ENCODE data around the gene AQP3. TPM values are rescaled to one million over a fixed set of nuclear protein-coding genes. Genes with fewer than 3 reads are reported as not detected.

The AQP3 gene
- polyA plus RNA-seq, 1 experiment = 0.47 TPM

DNA sequence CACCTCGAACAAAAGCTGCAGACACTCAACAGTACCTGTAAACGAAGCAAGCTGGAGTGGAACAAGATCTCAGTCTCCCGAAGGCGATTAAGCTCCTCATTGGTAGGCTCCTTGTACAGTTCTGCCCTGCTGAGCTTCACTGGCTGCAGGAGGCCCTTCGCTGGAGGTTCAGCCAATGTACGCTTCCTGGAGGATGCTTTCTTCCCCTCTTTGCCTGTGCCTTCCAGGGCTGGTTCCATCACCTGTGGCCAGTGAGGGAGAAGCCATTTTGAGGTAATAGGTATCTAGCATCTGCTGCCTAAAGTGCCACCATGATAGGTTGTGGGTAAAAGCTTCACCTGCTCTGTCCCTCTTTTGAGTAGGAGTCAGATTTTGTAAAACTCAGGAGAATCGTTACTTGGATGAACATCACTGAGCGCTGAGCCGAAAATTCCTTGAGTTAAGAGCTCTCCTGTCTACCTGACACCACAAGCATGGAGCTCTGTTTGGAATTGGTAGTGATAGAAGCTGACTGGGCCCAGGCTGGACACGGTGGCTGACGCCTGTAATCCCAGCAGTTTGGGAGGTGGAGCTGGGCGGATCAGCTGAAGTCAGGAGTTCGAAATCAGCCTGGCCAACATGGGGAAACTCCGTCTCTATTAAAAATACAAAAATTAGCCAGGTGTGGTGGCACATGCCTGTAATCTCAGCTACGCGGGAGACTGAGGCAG lies 24.9 kb upstream of the AQP3 start:
- ChIA-PET POLR2A (no interaction called here), CTCF (interaction anchor here (0.7 to 3.1 kb wide), 5 partner anchors 10 to 97 kb away, joined by 3 to 18 read pairs (median 9); partner anchors contain the start of gene AQP7)
- DNase-seq (ENCODE audit: low read depth) = no peak
- no peaks in the 10 kb centered on the region for H3K27me3 ChIP-seq (ENCODE audit: control insufficient read depth, insufficient read depth, low read length)
- peaks cover 26% of the 10 kb centered on the region for H3K36me3 ChIP-seq (ENCODE audit: control insufficient read depth, insufficient read depth, low read length)
- TF ChIP-seq, protein P1, sequence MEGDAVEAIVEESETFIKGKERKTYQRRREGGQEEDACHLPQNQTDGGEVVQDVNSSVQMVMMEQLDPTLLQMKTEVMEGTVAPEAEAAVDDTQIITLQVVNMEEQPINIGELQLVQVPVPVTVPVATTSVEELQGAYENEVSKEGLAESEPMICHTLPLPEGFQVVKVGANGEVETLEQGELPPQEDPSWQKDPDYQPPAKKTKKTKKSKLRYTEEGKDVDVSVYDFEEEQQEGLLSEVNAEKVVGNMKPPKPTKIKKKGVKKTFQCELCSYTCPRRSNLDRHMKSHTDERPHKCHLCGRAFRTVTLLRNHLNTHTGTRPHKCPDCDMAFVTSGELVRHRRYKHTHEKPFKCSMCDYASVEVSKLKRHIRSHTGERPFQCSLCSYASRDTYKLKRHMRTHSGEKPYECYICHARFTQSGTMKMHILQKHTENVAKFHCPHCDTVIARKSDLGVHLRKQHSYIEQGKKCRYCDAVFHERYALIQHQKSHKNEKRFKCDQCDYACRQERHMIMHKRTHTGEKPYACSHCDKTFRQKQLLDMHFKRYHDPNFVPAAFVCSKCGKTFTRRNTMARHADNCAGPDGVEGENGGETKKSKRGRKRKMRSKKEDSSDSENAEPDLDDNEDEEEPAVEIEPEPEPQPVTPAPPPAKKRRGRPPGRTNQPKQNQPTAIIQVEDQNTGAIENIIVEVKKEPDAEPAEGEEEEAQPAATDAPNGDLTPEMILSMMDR (IDR thresholded peaks at IDR 0.05; ENCODE audit: insufficient read depth, low read depth, low read length) = no peak
- H3K4me3 ChIP-seq (ENCODE audit: low read depth, low read length) = peak overlapping the region; percentile 86

- POLR2A ChIA-PET = no interaction called here
- DNase-seq (ENCODE audit: low read depth) = no peak
- Histone ChIP-seq H3K4me3 (ENCODE audit: low read depth, low read length) (no peak overlapping the region), H3K27me3 (ENCODE audit: control insufficient read depth, insufficient read depth, low read length) (no peaks in the 10 kb centered on the region), H3K36me3 (ENCODE audit: control insufficient read depth, insufficient read depth, low read length) (peaks cover 32% of the 10 kb centered on the region)
- CTCF ChIA-PET = interaction anchor here (2.0 to 3.1 kb wide), 3 partner anchors 19 to 68 kb away, joined by 7 to 11 read pairs (median 9); partner anchors contain the start of gene AQP7
- TF ChIP-seq, protein P1 (IDR thresholded peaks at IDR 0.05; ENCODE audit: insufficient read depth, low read depth, low read length) = no peak
Observed at GRCh38 chr9:33471361-33471760, 24.0 kb upstream of the AQP3 start.

DNA sequence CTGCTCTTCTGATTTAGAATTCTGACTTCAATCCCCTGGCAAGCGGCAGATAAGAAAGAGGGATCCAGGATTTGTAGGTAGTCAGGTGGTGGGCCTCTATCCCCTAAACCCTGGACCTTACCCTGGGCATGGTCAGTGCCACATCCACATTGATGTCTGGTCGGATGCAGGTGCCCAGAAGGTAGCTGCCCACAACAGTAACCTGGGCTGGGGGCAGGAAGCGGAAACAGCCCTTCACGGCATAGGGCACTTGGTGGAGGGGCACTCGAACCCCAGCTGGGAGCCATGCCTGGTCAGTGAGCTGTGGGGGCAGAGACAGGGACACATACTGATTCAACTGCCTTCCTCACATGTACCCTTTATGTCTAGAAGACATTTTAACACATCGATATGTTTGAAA lies 22.5 kb upstream of the AQP3 start:
- TF ChIP-seq, protein P1 (IDR thresholded peaks at IDR 0.05; ENCODE audit: insufficient read depth, low read depth, low read length) = no peak
- Histone ChIP-seq H3K36me3 (ENCODE audit: control insufficient read depth, insufficient read depth, low read length) (peaks cover 46% of the 10 kb centered on the region), H3K27me3 (ENCODE audit: control insufficient read depth, insufficient read depth, low read length) (no peaks in the 10 kb centered on the region), H3K4me3 (ENCODE audit: low read depth, low read length) (no peak overlapping the region)
- CTCF ChIA-PET = interaction anchor here (0.9 kb wide), 1 partner anchor 54 kb away, joined by 3 read pairs; no protein-coding TSS in a partner anchor
- POLR2A ChIA-PET = no interaction called here
- DNase-seq (ENCODE audit: low read depth) = no peak

DNA sequence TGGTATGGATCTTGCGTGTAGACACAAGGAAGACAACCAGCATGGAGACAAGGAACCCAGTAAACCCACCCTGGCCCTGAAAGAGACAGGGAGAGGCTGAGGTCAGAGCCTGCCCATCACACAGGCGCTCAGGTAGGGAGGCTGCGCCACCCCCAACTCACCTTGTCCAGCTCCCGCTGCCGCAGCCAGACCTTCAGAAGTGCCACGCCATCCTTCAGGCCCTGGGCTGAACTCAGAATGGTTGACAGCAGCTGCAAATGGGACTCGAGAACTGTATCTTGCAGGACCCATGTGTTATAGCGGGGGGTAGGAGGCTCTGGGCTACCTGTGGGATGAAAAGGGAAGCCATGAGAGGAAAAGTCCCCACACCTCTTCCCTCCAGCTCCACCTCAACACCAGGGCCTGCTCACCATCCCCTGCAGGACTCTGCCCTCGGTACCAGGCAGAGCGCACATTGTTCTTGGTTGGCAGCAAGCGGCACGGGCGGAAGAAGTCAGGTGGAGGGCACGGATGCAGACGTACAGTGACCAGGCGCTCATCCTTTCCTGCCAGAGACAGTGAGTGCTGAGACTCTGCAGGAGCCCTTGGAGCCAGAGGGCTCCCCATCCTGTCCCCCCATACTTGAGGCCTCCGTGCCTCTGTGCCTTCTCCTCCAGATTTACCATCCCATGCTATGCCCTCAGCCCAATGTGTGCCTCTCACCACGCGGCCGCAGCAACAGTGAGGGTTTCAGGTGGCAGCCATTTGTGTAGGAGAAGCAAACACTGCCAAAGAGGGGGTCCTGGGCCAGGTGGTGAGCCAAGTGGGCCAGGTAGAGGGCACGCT lies 21.6 kb upstream of the AQP3 start:
- no peaks in the 10 kb centered on the region for H3K27me3 ChIP-seq (ENCODE audit: control insufficient read depth, insufficient read depth, low read length)
- no peak for DNase-seq (ENCODE audit: low read depth)
- ChIA-PET CTCF (interaction anchor here (0.9 to 2.9 kb wide), 2 partner anchors 54 to 94 kb away, joined by 3 to 36 read pairs; no protein-coding TSS in a partner anchor), POLR2A (no interaction called here)
- TF ChIP-seq, protein P1 (IDR thresholded peaks at IDR 0.05; ENCODE audit: insufficient read depth, low read depth, low read length) = no peak
- no peak overlapping the region for H3K4me3 ChIP-seq (ENCODE audit: low read depth, low read length)
- H3K36me3 ChIP-seq (ENCODE audit: control insufficient read depth, insufficient read depth, low read length) = peaks cover 53% of the 10 kb centered on the region

GRCh38 chr9:33468215-33468730 lies 20.9 kb upstream of the AQP3 start:
- Histone ChIP-seq H3K36me3 (ENCODE audit: control insufficient read depth, insufficient read depth, low read length) (peaks cover 61% of the 10 kb centered on the region), H3K27me3 (ENCODE audit: control insufficient read depth, insufficient read depth, low read length) (no peaks in the 10 kb centered on the region), H3K4me3 (ENCODE audit: low read depth, low read length) (no peak overlapping the region)
- ChIA-PET CTCF (interaction anchor here (0.9 to 4.0 kb wide), 5 partner anchors 20 to 176 kb away, joined by 3 to 37 read pairs (median 7); partner anchors contain the start of gene AQP3), POLR2A (no interaction called here)
- TF ChIP-seq, protein P1 (IDR thresholded peaks at IDR 0.05; ENCODE audit: insufficient read depth, low read depth, low read length) = no peak
- DNase-seq (ENCODE audit: low read depth) = no peak
